NCI-H1436 (cell line): ENCODE results near the gene MAX.
A peak's percentile ranks its signal among the peaks of the same experiment; 100 is the strongest.

ENCODE experiments used
- DNase-seq: peaks from one replicate; lab custom pipeline; 2025; lab: John Stamatoyannopoulos, UW

MAX gene, protein sequence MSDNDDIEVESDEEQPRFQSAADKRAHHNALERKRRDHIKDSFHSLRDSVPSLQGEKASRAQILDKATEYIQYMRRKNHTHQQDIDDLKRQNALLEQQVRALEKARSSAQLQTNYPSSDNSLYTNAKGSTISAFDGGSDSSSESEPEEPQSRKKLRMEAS

GRCh38 chr14:65102441-65103149 lies at the start of gene MAX:
Gene MAX (minus strand): TSS chr14:65102517. CDS start chr14:65102339, 178 bp downstream.
- DNase-seq = peak; percentile 97

GRCh38 chr14:65151609-65151956 lies 49.3 kb upstream of the MAX start:
- DNase-seq = no peak

- DNase-seq = no peak
These were observed 48.7 kb upstream of the MAX start for GRCh38 chr14:65150898-65151608.

DNA sequence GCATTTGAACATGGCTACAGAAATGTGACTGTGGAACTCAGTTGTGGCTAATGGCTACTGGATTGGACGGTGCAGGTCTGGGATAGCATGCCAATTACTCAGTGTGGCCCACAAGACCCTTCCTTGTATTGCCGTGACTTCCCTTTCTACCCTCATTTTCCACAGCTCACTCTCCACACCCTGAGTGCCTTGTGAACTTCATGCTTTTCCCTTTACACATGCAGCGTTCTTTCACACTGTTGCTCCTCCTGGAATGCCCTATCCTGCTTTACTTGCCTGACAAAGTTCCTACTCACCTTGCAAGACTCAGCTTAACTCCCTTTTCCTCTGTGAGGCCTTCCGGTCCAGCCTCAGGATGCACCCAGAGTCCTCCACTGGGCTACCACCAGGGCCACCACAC lies 46.8 kb upstream of the MAX start:
- DNase-seq = no peak

GRCh38 chr14:65144170-65144569 lies 41.9 kb upstream of the MAX start:
- no peak for DNase-seq

DNA sequence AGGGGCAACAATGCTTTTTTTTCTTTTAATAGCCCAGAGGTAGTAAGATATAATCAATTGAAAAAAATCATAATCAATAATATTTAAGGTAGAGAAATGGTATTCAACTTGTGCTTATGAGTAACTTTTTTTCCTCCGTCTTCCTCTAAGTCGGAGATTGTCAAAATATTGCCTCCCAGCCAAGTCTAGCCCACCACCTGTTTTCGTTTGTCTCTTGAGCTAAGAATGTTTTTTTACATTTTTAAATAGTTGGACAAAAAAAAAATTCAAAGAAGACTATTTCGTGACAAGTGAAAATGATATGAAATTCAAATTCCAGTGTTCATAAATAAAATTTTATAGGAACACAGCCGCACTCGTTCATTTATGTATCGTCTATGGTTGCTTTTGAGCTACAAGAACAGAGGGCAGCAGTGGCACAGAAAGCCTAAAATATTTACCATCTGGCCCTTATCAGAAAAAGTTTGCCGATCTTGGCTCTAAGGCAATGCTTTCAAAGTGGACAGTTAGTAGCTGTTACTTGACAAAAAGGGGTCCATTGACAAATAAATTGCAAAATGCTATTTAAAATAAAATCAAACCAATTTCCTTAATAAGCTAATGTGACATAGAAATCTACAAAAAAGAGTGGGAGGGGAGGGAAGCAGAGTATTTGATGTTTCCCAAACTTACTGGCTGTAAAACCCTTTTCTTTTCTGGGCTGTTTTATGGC lies 40.8 kb upstream of the MAX start:
- no peak for DNase-seq

DNA sequence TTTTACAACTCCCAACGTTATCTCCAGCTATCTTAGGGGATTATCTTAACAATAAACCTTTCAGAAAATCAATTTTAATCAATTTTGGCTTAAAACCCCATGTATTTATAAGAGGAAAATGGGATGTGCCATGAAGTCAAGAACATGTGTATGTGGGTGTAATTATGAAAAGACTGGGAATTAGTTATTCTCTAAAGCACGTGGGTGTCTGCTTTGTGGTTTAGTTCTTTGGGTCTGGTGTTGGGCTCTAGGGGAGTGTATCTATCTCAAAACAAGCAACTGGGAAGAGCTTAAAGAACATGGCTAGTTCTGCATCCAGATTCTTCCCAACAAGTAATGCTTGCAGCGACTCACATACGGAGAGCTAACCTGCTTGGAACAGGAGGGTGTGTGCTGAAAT lies 40.1 kb upstream of the MAX start:
- no peak for DNase-seq

DNA sequence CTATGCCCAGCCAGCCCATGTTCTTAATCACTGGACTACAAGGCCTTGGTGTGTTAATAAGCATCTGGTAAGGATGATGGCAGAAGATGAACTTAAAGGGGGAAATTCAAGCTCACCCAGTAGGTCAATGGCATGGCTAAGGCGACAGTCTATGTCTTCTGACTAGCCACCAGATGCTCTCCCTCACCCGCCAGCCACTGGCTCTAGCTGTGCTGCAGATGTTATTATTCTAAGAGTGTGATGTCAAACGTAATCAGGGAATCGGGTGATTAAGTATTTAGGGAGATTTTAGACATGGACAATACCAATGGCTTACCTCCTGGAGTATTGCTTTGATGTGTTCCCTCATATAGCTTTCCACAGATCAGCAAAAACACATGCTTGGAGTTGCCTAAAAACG lies 39.2 kb upstream of the MAX start:
- no peak for DNase-seq

GRCh38 chr14:65137648-65138307 lies 35.5 kb upstream of the MAX start:
- no peak for DNase-seq

DNA sequence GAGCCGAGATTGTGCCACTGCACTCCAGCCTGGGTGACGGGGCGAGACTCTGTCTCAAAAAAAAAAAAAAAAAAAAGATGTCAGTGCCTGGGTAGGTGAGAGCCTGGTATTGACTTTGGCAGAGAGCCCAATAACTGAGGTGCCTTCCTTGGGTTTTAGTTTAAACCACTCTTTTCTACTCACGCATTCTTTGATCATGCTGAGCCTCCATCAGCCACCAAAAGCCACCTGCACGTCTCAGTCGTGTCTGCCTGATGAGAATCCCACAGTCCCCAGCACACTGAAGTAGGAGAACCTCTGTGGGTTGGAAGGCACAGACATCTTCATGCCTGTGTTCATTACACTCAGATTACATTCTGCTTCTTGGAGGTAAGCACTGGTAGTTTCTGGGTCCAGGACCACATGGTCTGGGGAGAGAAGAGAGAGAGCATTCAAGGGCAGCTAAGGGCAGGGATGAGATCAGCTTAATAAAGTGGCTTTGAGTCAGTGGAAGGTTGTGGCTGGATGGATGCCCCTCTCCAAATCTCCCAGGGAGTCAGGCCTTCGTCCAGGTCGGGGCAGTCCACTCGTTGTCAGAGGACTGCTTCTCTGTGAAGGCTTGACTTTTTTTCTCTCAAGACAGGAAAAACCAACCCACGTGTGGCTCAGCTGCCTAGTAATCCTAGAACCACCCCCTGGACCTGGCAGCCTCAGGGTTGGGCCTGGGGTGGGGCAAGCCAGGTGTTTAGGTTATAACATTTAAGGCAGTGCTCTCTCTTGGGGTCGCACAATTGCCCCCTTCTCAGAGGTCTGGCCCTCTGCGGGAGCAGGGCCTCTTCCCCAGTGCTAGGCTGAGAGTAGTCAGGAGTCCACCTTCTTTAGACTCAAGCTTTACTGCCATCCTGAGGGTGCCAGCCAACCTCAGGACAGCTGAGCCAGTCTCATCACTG lies 32.6 kb upstream of the MAX start:
- DNase-seq = no peak

- DNase-seq = no peak
These were observed 30.5 kb upstream of the MAX start for GRCh38 chr14:65132855-65133254.

DNA sequence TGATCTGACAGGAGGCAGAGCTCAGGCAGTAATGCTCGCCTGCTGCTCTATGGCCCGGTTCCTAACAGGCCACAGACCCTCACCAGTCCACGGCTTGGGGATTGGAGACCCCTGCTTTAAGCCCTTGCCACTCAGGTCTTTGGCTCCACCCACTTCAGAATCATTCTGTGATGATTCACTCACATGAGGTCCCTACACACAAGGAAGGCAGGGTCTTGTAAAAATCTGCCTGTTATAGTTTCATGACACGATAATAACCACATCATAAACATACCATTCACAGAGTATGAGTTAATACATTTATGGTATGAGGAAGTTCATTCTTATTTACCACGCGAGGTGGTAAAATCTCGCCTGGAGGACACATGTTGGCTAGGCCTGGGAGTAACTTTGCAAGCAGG lies 29.0 kb upstream of the MAX start:
- DNase-seq = no peak

DNA sequence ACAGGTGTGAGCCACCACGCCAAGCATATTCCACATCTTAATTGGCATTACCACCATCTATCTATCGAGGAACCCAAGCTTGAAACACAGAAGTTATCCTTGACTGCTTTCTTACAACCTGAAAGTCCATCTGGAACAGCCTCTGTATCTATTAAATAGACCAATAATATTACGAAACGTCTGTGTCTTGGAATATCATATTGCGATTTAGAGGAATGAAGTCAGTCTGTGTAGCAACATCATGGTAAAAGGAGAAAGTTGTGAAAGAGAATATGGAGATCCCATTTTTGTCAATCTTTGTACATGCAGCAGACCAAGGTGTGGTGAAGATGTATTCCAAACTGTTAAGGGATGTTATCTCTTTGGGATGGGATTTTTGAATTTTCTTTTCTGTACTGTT lies 25.8 kb upstream of the MAX start:
- no peak for DNase-seq

- DNase-seq = no peak
These were observed 15.7 kb upstream of the MAX start for GRCh38 chr14:65117769-65118745.

GRCh38 chr14:65115615-65116014 lies 13.3 kb upstream of the MAX start:
- no peak for DNase-seq

- no peak for DNase-seq
These were observed 8.2 kb upstream of the MAX start for GRCh38 chr14:65110525-65110924.

DNA sequence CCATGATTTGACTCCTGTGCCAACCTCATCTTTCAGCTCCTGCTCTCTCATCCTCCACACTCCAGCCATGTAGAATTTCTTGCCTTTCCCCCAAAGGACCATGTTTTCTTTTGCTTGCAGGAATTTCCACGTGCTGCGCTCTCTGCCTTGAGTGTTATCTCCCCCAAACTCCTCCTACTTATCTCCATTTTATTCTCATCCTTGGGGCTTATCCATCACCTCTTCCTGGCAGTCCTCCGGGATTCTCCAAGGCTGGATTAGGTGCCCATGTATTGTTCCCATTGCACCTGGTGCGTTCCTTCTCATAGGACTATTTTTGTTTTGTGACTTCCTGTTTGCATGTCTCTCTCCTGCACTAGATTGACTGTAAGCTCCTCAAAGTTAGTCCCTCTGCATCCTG lies 7.0 kb upstream of the MAX start:
- DNase-seq = no peak

- no peak for DNase-seq
These were observed 4.9 kb upstream of the MAX start for GRCh38 chr14:65107200-65107599.

DNA sequence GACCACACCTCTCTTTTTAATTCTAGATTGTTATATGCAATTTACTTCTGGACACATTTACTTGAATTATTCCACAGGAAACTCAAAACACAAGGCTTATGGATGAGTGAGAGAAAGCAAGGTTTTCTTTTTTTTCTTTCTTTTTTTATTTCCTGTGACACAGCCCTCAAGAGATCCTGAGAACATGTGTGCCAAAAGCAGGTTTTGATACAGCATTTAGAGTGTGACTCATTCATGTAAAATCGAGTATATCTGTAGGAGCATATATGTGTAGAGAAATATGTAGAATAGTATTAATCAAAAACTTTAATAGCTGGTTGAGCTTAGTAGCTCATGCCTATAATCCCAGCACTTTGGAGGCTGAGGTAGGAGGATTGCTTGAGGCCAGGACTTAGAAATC lies 4.4 kb upstream of the MAX start:
- no peak for DNase-seq

DNA sequence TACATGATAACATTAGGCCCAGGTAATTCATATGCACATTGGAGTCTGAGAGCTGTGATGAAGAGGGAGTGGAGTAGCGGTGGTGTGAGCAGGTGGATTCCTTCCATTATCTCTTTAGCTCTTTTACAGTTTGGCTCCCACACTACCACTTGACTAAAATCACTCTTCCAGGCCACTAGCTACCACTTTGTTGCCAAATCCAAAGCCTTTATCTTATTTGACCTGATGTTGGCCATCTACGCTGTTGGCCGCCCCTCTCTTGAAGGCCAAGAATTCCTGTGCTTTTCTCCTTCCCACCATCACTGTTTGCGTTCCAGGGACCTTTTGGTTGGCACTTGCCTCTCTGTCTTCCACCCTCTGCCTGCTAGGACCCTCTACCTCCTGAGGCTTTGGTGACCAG lies 4.0 kb upstream of the MAX start:
- DNase-seq = no peak
